GM19324 (cell line): ENCODE results near the gene EVI5L.
"Not testable (repeated sequence)": the region's sequence is repeated elsewhere in the genome, so short reads cannot be mapped to it uniquely, and the experiment has no call there.

ENCODE experiments used
- ATAC-seq: cut with Tn5 transposase; IDR thresholded peaks from one replicate; pipeline ENCODE4 v1.9.1; 2021; ENCODE audit warnings: mild to moderate bottlenecking, moderate library complexity; ENCODE audit not compliant: unreplicated experiment, low FRiP score

The EVI5L gene

DNA sequence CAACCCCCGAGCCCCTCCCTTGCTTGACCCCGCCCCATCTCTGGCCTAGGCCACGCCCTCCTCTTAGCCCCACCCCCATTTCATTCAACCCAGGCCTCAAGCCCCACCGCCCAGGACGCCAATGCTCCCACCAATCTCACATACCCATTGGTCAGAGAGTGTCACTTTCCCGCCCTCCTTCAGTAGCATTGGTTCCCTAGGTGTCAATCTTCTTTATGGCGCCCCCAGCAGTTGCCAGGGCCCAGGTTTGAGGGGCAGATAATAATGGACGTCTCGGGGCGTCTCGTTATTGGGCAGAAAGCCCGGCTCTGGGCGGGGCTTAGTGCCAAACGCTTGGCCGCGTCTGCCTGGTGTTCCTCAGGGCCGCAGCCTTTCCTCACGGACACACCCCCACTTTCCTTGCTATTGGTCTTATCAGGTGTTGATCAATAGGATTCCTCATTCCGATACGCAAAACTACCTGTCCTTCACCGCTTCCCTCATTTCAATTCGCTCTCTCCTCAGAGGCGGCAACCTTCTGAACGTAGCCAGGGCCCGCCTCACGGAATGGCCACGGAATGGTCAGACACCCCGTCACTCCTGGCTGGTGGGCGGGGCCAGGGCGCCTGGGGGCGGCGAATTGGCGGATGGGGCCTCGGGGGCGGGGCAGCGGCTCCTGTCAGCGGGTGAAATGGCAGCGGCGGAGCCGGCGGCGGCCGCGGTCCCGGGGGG, at the start of gene EVI5L:
Gene EVI5L, plus strand, starts transcription at position 658 of the 711 bp plus-strand sequence. CDS start 16,325 bp downstream, outside the sequence.
- peak; percentile 91 for ATAC-seq

DNA sequence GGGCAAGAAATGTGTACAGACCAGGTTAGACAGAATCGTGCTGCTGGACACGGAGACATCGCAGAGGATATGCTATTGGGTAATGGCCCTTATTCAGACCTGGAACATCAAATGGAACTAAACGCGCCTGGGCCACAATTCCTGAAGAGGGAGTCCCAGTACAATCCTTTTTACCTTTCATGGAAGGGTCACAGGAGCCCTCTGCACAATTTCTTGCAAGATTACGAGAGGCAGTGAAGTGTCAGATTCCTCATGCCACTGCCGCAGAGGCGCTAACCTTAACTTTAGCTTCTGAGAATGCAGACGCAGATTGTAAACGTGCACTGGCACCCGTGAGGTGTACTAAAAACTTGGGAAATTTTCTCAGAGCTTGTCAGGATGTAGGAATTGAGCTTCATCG, 48.9 kb upstream of the EVI5L start:
- ATAC-seq: no peak

DNA sequence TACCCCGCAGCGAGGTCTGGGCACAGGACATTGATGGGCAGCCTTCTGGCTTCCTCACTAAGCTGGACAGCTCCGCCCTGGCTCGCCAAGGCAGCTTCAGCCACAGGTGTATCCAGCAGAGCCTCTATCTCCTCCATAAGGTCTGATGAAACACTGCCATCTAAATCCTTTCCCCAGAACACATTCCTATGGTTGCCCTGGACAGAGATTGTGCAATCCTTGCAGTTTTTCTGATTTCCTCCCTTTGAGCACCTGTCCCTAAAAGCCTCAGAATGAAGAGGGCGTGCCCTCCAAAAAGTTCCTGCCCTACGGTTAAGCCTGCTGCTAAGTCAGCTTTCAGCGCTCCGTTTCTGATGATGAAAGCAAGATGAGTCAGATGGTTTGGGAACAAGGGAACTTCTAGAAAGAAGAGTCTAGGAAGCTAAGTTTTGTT, 46.0 kb upstream of the EVI5L start:
- ATAC-seq: no peak

DNA sequence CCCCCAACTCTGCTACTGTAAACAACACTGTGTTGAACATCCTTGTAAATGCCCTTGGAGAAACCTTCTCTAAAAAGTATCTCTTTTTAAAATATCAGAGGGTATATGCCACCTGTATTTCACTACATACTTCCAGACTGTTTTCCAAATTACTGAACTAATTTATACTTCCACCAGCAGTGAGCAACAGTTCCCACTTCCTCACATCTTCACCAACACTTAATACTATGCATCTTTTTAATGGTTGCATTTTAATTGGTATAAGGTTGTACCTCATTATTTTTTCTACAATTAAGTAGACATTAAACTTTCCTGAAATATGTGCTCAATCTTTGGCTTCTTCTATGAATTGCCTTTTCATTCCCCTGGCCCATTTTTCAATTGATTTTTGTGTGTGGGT, 45.2 kb upstream of the EVI5L start:
- ATAC-seq: no peak

DNA sequence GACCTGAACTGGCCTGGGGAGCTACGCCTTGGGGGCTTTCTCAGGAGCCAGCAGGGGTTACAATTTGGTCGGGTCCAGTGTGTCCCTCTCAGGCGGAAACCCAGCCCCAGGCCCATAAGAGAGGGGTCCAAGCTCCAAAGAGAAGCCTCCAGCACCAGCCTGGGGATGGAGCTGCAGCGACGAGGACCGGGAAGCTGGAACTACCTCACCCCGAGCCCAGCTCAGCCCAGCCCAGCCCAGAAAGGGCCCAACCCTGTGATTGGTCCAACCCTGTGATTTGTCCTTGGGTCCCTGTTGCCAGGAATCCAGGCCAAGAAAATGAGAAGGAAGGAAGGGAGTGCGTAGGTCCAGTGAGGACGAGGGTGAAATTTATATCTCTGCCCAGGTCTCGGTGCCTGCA, 42.9 kb upstream of the EVI5L start:
- ATAC-seq: no peak

DNA sequence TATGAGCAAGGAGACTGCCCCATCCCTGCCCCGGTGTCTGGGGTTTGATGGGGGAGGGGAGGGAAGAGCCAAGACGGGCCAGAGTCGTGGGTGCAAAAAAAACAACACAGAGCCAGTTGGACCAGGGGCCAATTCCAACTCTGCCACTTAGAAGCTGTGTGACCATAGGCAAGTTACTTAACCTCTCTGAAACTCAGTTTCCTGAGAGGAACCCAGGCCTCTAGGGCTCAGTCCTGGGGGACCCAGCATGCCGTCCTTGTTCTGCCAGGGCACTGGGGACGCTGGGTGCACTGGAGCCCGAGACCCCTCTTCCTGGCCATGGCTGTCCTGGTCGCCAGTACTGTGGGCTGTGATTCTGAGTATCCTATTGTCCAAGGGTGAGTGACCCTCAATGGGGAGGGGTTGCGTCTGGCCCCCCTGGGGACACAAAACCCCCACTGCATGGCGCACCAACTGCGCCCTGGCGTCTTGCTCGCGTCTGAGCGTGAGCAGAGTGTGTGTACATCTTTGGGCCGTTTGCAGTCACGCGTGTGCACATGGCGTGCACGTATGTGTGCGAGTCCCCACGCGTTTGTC, 42.3 kb upstream of the EVI5L start:
- ATAC-seq: no peak

DNA sequence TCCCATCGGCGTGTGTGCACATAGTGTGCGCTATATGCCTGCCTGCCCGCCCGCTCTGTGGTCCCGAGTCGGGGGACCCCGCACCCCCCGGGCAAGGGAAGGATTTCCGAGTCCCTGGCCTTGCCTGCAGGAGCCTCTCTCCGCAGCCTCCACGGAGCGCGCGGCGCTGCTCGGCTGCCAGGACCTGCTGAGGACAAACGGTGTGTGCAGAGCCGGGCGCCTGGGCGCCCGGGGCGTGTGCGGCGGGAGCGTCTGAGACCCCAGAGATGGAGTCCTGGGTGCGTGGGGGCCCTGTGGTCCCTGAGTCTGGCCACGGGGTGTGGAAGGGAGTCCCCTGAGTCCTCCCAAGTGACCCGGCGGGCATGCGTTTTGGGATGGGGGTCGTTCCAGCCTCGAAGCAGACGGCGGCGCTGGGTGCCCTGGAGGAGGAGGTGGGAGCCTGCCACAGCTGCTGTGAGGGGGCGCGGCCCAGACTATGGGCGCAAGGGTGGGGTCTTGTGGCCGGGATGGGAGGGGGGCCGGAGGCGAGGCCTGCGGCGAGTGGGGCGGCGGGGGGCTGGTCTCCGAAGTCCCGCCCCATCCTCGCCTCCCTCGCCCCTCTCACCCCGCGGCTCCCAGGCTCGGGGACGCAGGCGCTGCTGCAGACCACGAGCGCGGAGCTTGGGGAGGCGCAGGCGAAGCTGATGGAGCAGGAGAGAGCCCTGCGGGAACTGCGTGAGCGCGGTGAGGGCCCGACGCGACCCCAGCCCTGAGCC, 41.7 kb upstream of the EVI5L start:
- ATAC-seq: no peak

DNA sequence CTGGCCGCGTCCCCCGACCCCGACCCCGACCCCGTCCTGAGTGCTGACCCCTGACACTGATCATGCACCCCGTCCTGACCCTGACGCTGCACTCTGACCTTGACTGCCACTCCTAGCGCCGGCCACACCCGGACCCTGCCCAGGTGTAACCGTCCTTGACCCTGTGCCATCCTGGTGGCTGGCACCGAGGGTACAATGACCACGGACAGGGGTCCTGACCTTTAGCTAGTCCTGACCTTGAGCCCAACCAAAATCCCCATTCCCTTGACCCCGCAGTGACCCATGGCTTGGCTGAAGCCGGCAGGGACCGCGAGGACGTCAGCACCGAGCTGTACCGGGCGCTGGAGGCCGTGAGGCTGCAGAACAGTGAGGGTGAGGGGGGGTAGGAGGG, 41.1 kb upstream of the EVI5L start:
- ATAC-seq: no peak

DNA sequence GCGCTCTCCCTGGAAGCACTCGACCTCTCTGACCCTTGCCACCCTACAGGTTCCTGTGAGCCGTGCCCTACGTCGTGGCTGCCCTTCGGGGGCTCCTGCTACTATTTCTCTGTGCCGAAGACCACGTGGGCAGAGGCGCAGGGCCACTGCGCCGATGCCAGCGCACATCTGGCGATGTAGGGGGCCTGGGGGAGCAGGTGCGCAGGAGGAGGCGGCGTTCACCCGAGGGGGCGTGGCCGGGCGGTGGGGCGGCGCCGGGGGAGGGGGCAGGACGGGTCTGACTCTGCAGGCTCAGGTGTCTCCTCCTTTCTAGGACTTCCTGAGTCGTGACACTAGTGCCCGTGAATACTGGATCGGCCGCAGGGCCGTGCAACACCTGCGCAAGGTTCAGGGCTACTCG, 40.6 kb upstream of the EVI5L start:
- no peak for ATAC-seq

DNA sequence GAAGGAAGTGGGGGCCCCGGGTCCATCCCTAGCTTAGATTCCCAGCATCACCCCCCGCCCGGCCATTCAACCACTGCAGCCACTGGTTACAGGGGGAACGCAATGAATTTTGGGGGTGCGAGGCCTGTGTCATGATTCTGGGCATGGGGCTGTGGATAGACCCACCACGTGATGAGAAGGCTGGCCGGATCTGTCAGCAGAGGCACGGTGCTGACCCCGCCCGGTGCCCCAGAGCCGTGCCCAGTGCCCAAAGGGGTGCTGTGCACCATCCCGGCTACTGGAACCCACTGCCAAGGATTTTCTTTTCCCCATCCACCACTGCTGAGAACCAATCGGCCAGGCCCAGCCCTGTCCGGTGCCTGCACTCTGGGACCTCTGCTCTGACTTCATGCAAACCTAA, 39.6 kb upstream of the EVI5L start:
- ATAC-seq: no peak

DNA sequence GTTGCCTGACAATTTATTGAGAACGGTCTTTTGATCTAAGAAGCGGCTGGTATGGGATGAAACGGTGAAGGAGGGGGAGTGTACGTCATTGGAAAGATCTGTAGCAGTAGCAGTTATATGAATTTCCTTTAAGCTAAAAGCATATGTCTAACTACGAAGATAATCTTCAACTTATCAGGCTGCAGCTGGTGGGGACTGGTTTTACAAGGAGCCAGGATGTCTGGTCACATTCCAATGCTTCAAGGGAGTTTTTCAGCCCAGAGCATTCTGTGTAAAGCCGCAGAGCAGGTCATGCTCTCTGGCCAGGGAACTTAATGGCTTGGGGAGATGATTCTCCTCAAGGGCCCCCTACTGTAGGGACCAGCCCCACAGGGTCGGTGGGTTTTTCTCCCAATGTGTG, 37.7 kb upstream of the EVI5L start:
- no peak for ATAC-seq

DNA sequence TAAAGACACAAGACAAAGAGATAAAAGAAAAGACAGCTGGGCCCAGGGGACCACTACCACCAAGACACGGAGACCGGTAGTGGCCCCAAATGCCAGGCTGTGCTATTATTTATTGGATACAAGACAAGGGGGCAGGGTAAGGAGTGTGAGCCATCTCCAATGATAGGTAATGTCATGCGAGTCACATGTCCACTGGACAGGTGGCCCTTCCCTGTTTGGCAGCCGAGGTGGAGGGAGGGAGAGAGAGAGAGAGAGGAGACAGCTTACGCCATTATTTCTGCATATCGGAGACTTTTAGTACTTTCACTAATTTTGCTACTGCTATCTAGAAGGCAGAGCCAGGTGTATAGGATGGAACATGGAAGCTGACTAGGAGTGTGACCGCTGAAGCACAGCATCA, 37.3 kb upstream of the EVI5L start:
- not testable (repeated sequence) for ATAC-seq

DNA sequence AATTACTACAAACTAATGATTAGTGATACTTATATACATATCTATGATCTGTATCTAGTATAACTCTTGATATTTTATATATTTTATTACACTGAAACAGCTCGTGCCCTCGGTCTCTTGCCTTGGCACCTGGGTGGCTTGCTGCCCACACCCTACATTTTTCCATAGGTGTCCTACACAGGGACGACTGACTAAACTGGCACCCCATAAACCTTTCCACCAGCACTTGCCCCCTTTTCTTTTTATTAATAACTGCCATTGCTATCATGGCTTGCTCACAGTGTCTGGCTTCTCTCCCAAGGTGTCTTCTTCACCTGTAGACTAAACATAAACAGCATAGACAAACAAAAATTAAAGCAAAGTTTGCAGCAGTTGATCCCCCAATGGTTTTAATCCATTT, 36.5 kb upstream of the EVI5L start:
- ATAC-seq: no peak

DNA sequence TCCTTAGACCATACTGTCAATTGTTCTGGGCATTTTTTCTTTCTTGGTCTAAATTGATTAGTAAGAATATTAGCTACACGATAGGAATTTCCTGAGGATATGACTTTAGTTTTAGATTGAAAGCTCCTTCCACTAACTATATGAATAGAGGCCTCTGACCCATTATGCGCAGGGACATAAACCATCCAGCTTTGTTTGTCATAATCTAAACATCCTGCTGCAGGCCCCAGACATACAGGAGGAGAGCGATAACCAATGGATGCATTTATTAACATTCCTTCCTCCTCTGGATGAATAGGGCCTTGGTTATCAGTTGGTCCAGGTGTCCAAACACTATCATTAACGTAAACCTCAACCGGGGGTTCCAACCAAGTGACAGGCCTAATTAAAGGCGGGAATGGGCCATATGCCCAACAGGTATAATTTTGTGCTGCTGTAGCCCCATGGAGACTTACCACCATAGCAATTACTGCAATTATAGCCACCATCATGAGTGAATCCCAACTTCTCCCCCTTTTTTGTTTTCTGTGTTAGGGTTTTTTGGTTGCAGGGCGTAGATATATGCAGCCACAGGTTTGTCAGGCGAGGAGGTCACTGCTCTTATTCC, 34.4 kb upstream of the EVI5L start:
- ATAC-seq: no peak

DNA sequence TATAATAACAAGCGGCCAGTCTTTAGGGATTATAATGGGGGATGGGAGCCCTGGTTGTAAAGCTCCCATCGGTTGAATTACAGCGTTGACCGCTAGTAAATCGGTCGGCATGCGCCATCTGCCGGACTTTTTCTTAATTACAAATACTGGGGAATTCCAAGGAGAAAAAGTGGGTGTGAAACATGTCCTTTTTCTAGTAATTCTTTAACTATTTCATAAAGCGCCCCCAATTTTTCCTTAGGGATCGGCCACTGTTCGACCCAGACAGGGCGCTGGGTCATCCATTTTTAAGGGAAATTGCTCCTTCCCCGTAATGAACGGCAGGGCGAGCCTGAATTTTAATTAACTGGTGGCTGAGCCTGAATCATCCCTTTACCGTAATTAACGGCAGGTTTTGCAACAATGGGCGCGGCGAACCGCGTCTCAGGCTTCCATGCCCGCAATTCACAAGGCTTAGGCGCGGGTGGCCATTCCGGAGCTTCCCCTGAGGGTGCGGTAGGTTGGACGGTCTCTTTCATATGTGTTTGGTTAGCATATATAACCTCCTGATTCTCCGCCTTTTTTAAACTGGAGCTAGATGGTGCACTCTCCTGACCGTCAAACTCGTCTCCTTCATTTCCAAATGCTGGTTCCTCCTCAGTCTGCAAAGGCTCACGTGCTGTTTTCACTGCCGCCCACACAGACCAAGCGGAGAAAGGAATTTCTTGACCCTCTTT, 30.2 kb upstream of the EVI5L start:
- ATAC-seq: no peak

DNA sequence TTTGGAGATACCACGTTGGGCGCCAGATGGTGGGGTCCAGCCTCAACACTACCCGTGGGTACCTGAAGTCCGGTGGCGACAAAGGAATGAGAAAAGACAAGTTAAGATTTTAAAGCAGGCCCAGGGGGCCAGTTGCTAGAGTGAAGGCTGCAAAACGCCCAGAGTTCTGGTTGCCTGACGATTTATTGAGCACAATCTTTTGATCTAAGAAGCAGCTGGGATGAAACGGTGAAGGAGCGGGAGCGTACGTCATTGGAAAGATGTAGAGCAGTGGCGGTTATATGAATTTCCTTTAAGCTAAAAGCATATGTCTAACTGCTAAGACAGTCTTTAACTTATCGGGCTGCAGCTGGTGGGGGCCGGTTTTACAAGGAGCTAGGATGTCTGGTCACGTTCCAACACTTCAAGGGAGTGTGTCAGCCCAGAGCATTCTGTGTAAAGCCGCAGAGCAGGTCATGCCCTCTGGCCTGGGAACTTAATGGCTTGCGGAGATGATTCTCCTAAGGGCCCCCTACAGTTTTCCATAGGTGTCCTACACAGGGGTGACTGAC, 28.9 kb upstream of the EVI5L start:
- ATAC-seq: no peak

DNA sequence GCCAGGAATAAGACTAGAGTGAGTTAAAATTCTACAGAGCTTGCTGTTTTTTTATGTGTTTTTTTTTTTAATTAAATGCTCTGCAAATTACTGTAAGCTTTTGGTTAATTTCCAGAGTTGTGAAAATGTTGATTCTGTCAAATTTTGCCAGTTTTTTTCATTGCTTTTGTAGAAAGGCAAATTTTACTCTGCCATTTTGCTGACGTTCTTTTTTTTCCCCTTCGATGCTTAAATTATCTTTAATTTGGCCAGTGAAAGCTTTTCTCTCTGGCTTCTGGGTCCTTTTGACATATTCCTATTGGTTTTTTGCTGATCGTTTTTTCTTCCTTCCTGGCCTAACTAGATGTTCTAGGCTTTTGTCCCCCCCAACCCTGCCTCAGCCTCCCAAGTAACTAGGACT, 23.8 kb upstream of the EVI5L start:
- ATAC-seq: no peak

DNA sequence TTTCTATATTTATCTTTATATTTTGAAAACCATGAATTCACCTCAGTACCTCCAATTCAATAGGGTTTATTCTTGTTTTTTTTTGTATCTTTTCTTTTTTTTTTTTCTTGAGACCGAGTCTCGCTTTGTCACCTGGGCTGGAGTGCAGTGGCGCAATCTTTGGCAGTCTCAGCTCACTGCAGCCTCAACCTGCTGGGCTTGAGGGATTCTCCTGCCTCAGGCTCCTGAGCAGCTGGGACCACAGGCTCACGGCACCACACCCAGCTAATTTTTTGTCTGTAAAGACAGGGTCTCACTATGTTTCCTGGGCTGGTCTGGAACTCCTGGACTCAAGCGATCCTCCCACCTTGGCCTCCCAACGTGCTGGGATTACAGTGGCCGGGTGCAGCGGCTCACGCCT, 23.1 kb upstream of the EVI5L start:
- no peak for ATAC-seq

DNA sequence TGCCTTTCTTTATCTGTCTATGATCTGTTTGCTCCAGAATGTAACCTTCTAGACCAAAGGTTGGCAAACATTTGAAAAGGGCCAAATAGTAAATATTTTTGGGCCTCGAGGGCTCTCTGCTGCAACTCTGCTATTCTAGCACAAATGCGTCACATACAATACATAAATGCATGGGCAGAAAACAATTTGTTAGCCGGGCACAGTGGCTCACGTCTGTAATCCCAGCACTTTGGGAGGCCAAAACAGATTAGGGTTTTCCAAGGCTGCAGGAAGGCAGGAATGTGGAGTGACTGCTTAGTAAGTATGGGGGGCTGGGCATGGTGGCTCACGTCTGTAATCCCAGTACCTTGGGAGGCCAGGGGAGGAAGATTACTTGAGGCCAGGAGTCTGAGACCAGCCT, 21.9 kb upstream of the EVI5L start:
- ATAC-seq: no peak

DNA sequence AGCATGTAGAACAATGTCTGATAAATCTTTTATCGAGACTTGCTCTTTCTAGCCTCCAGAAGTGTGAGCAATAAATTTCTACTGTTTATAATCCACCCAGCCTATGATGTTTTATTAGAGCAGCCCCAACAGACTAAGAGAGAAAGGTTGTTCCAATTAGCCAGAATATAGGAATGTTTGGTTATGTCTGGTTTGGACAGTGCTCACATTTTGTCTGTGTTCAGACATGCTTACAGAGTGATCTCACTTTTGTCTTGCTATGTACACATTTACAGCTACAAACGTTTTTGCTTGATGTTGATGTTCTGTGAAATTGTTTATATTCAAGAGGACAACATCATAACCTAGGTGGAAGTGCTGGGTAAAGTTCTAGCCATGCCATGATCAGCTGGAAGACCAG, 18.0 kb upstream of the EVI5L start:
- no peak for ATAC-seq

DNA sequence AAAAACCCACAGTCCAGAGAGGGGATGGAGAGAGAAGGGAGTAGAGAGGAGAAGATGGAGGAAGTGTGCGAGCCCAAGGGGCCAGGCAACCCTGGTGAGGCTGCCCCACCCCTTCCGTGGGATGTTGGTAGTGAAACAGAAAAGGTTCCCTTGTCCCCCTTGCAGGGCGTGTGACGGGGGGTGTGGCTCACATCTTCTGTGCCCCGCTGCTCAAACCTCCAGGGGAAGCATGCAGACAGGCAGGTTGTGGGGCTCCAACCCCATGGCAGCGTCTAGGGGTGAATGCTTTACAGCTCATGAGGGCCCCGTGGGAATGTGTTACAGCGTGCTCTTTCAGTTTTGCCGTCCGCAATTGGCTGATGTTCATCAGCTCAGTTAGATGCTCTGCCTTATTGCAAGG, 14.7 kb upstream of the EVI5L start:
- ATAC-seq: no peak
